Neural cell (in vitro differentiated cells): ENCODE results near the gene CERS3. TPM values are rescaled to one million over a fixed set of nuclear protein-coding genes. Genes with fewer than 3 reads are reported as not detected.

Experiments used
- H2AFZ ChIP-seq: fragments of 200-600, 300-800 bp; sonication (generic), shearing (Covaris generic); 2 replicates; pipeline ENCODE4 v1.6.0; 2014; ENCODE audit warnings: low read depth, mild to moderate bottlenecking, antibody characterized with exemption, low read length, moderate library complexity
- H3F3A ChIP-seq: fragments of 200-600 bp; shearing (Covaris generic); 2 replicates; pipeline ENCODE4 v1.6.1; 2016; ENCODE audit warnings: mild to moderate bottlenecking, moderate library complexity, mixed read lengths, antibody characterized with exemption, low read length; ENCODE audit not compliant: insufficient read depth, poor library complexity, severe bottlenecking
- H3K27ac ChIP-seq: fragments of 200-600, 300-800 bp; sonication (generic), shearing (Covaris generic); 2 replicates; pipeline ENCODE4 v1.5.1; 2014; ENCODE audit warnings: mild to moderate bottlenecking, low read length, moderate library complexity
- H3K27me3 ChIP-seq: fragments of 300-800, 200-600 bp; sonication (generic), shearing (Covaris generic); 2 replicates; pipeline ENCODE4 v1.6.0; 2014; ENCODE audit warnings: mild to moderate bottlenecking, low read depth, low read length, moderate library complexity; ENCODE audit not compliant: insufficient read depth
- H3K36me3 ChIP-seq: fragments of 300-800, 200-600 bp; sonication (generic), shearing (Covaris generic); 2 replicates; pipeline ENCODE4 v1.5.1; 2014; ENCODE audit warnings: mild to moderate bottlenecking, antibody characterized with exemption, low read length, moderate library complexity; ENCODE audit not compliant: insufficient read depth
- H3K4me2 ChIP-seq: fragments of 300-800, 200-600 bp; sonication (generic), shearing (Covaris generic); 2 replicates; pipeline ENCODE4 v1.6.0; 2014; ENCODE audit warnings: mild to moderate bottlenecking, low read length
- H3K4me3 ChIP-seq: fragments of 300-800, 200-600 bp; sonication (generic), shearing (Covaris generic); 2 replicates; pipeline ENCODE4 v1.5.1; 2014; ENCODE audit warnings: mild to moderate bottlenecking, low read length, moderate library complexity
- H3K79me2 ChIP-seq: fragments of 200-600 bp; shearing (Covaris generic); replicated peaks from 2 replicates; pipeline ENCODE4 v1.6.0; 2014; ENCODE audit warnings: mild to moderate bottlenecking, low read length, moderate library complexity; ENCODE audit not compliant: insufficient read depth
- H3K9ac ChIP-seq: fragments of 300-800, 200-600 bp; sonication (generic), shearing (Covaris generic); 2 replicates; pipeline ENCODE4 v1.6.1; 2016; ENCODE audit warnings: mild to moderate bottlenecking, low read length, mixed read lengths
- H3K9me2 ChIP-seq: fragments of 200-600 bp; shearing (Covaris generic); 2 replicates; pipeline ENCODE4 v1.6.1; 2016; ENCODE audit warnings: mild to moderate bottlenecking, low read length, mixed read lengths; ENCODE audit not compliant: insufficient read depth
- H3K9me3 ChIP-seq: fragments of 200-600, 300-800 bp; sonication (generic), shearing (Covaris generic); 2 replicates; pipeline ENCODE4 v1.6.1; 2016; ENCODE audit warnings: mild to moderate bottlenecking, mixed run types, low read length, moderate library complexity, mixed read lengths
- H4K20me1 ChIP-seq: fragments of 200-600 bp; shearing (Covaris generic); 2 replicates; pipeline ENCODE4 v1.6.1; 2016; ENCODE audit warnings: mild to moderate bottlenecking, mixed run types; ENCODE audit not compliant: insufficient read depth
- EP300 ChIP-seq: fragments of 450-650 bp; conservative IDR thresholded peaks from 2 replicates; pipeline ENCODE4 v1.6.1; 2014; ENCODE audit warnings: antibody characterized with exemption, mild to moderate bottlenecking, moderate library complexity; ENCODE audit not compliant: poor library complexity, severe bottlenecking
- EZH2 ChIP-seq: fragments of 200-600, 300-800 bp; shearing (Covaris generic), sonication (generic); IDR thresholded peaks from 2 replicates; pipeline ENCODE4 v1.6.1; 2014; ENCODE audit warnings: antibody characterized with exemption, low read length, borderline replicate concordance, mild to moderate bottlenecking; ENCODE audit not compliant: insufficient read depth, poor library complexity, severe bottlenecking
- MXI1 ChIP-seq: fragments of 450-650 bp; conservative IDR thresholded peaks from 2 replicates; pipeline ENCODE4 v1.6.1; 2014; ENCODE audit warnings: antibody characterized with exemption, mild to moderate bottlenecking; ENCODE audit not compliant: poor library complexity, severe bottlenecking
- POLR2AphosphoS5 ChIP-seq: IDR thresholded peaks from 2 replicates; pipeline ENCODE4 v1.6.1; 2012
- RAD21 ChIP-seq: fragments of 450-650 bp; conservative IDR thresholded peaks from 2 replicates; pipeline ENCODE4 v1.6.1; 2014; ENCODE audit warnings: antibody characterized with exemption, mild to moderate bottlenecking, moderate library complexity
- REST ChIP-seq: IDR thresholded peaks from 2 replicates; pipeline ENCODE4 v1.6.1; 2012; ENCODE audit warnings: borderline replicate concordance
- SMC3 ChIP-seq: fragments of 450-650 bp; conservative IDR thresholded peaks from 2 replicates; pipeline ENCODE4 v1.6.1; 2014; ENCODE audit warnings: antibody characterized with exemption, mild to moderate bottlenecking, moderate library complexity; ENCODE audit not compliant: poor library complexity
- TAF1 ChIP-seq: IDR thresholded peaks from 2 replicates; pipeline ENCODE4 v1.6.1; 2012; ENCODE audit warnings: low read depth
- polyA plus RNA-seq: library from polyadenylated mRNA; depleted of rRNA; stranded (reverse); fragments of >200 nt; gene quantifications from 2 replicates; pipeline ENCODE4 v1.2.3, GENCODE V29; 2014
- TF ChIP-seq, protein P1 (sequence below): fragments of 450-650 bp; IDR thresholded peaks from 2 replicates; pipeline ENCODE4 v1.5.1; 2014; ENCODE audit warnings: antibody characterized with exemption, mild to moderate bottlenecking, moderate library complexity; ENCODE audit not compliant: poor library complexity, severe bottlenecking

CERS3 gene
- polyA plus RNA-seq, 1 donor from 2014 or later = 0.27 TPM

- Histone ChIP-seq H3K36me3 (no peaks in the 10 kb centered on the region), H2AFZ (no peak overlapping the region), H3K79me2 (no peaks in the 10 kb centered on the region), H4K20me1 (no peaks in the 10 kb centered on the region), H3K9me3 (peaks cover 13% of the 10 kb centered on the region), H3K27me3 (no peaks in the 10 kb centered on the region), H3K4me2 (no peak overlapping the region), H3F3A (no peaks in the 10 kb centered on the region), H3K9me2 (no peaks in the 10 kb centered on the region), H3K9ac (no peak overlapping the region), H3K4me3 (no peak overlapping the region), H3K27ac (no peak overlapping the region)
- TF ChIP-seq, protein P1, sequence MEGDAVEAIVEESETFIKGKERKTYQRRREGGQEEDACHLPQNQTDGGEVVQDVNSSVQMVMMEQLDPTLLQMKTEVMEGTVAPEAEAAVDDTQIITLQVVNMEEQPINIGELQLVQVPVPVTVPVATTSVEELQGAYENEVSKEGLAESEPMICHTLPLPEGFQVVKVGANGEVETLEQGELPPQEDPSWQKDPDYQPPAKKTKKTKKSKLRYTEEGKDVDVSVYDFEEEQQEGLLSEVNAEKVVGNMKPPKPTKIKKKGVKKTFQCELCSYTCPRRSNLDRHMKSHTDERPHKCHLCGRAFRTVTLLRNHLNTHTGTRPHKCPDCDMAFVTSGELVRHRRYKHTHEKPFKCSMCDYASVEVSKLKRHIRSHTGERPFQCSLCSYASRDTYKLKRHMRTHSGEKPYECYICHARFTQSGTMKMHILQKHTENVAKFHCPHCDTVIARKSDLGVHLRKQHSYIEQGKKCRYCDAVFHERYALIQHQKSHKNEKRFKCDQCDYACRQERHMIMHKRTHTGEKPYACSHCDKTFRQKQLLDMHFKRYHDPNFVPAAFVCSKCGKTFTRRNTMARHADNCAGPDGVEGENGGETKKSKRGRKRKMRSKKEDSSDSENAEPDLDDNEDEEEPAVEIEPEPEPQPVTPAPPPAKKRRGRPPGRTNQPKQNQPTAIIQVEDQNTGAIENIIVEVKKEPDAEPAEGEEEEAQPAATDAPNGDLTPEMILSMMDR = no peak
- TF ChIP-seq TAF1 = no peak
- no peak for TF ChIP-seq MXI1
- no peak for TF ChIP-seq SMC3
- TF ChIP-seq EZH2 = no peak
- no peak for TF ChIP-seq EP300
- no peak for TF ChIP-seq RAD21
- TF ChIP-seq REST = no peak
- TF ChIP-seq POLR2AphosphoS5 = no peak
Measured at GRCh38 chr15:100385300-100386050, 143.3 kb downstream of the CERS3 start.

DNA sequence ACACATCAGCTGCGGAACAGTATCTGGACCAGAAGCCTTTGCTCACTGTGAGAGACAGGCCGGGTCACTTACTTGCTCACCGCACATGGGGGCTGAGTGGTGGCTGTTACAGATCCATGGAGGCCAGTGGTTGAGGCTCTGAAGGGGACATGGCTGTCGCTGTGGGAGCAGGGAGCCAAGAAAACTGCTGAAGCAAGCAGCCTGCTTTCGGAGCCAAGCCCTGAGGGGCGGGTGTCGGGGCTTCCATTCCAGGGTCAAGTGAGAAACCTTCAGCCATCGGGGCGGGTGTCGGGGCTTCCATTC lies 144.7 kb downstream of the CERS3 start:
- Histone ChIP-seq H4K20me1 (no peaks in the 10 kb centered on the region), H3K27ac (no peak overlapping the region), H3K79me2 (no peaks in the 10 kb centered on the region), H3K4me2 (no peak overlapping the region), H3F3A (no peaks in the 10 kb centered on the region), H2AFZ (no peak overlapping the region), H3K9me2 (no peaks in the 10 kb centered on the region), H3K9ac (no peak overlapping the region), H3K4me3 (no peak overlapping the region), H3K36me3 (no peaks in the 10 kb centered on the region), H3K27me3 (no peaks in the 10 kb centered on the region), H3K9me3 (peaks cover 13% of the 10 kb centered on the region)
- no peak for TF ChIP-seq EZH2
- no peak for TF ChIP-seq POLR2AphosphoS5
- no peak for TF ChIP-seq RAD21
- TF ChIP-seq EP300 = no peak
- TF ChIP-seq SMC3 = no peak
